Measurements from ENCODE around the gene TCHP. TPM values are rescaled to one million over a fixed set of nuclear protein-coding genes. Genes with fewer than 3 reads are reported as not detected.

The TCHP gene
- total RNA-seq, 4 donors from 2014 or later, result 12.4 to 29.4 (median 17.6) TPM

DNA sequence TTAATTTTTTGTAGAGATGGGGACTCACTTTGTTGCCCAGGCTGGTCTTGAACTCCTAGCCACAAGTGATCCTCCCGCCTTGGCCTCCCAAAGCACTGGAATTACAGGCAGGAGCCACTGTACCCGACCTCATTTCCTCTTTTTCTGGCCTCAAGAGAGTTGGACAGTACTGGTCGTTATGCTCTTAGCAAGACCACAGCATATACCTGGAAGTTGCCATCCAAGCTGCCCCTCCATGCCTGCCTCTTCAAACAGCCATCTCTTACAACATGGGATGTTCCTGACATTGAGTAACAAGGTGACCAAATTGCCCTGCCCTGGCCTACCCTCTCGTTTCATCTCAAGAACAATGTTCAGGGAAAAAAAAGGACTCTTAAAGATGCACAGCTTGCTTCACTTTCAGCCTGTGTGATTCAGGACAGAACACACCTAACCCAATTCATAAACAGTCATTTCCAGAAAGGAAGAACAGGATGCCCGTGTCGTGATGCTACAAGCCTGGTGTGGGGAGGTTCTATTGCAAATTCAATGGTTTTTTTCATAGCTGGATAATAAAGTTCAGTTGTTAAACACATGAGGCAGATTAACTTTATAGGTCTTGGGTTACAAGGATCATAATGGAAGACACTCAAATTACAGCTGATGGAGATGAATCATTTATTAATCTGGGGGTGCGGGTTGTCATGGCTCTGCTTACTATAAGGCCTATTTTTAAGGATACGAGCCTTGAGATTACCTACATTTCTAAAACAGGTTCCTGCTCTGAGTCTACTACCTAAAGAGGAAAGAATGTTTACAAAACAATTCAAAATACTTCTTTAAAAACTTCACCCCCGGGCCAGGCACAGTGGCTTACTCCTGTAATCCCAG is 31.7 kb upstream of the TCHP start:
- no peak for ATAC-seq
- no peak overlapping the region for H3K27ac ChIP-seq
- peaks cover 0 to 40% (median 8%) of the 10 kb centered on the region in 3 donors for H3K4me1 ChIP-seq
- 88 to 95% methylated on average over 4 to 5 of the region's 9 CpGs for WGBS, 2 donors (ENCODE audit: low coverage in 1 of 2)
- H3K9me3 ChIP-seq, result no peaks in the 10 kb centered on the region
- TF ChIP-seq CTCF (IDR thresholded peaks at IDR 0.05) (no peak), EP300 (IDR thresholded peaks at IDR 0.05) (no peak), POLR2AphosphoS5 (IDR thresholded peaks at IDR 0.05) (no peak), POLR2A (IDR thresholded peaks at IDR 0.05) (no peak)
- no peak overlapping the region for H3K4me3 ChIP-seq
- no peaks in the 10 kb centered on the region for H3K27me3 ChIP-seq
- H3K36me3 ChIP-seq, result peaks cover 0 to 16% of the 10 kb centered on the region in 2 donors

GRCh38 chr12:109870648-109871047 is 29.4 kb upstream of the TCHP start:
- Histone ChIP-seq H3K27me3 (no peaks in the 10 kb centered on the region), H3K36me3 (peaks cover 0 to 16% of the 10 kb centered on the region in 2 donors), H3K9me3 (no peaks in the 10 kb centered on the region), H3K4me3 (no peak overlapping the region), H3K4me1 (peaks cover 0 to 23% (median 0%) of the 10 kb centered on the region in 3 donors), H3K27ac (no peak overlapping the region)
- 49 to 72% methylated on average over 2 of the region's 2 CpGs for WGBS, 2 donors (ENCODE audit: low coverage in 1 of 2)
- TF ChIP-seq POLR2A (IDR thresholded peaks at IDR 0.05) (no peak), CTCF (IDR thresholded peaks at IDR 0.05) (no peak), EP300 (IDR thresholded peaks at IDR 0.05) (no peak)
- ATAC-seq, result no peak

DNA sequence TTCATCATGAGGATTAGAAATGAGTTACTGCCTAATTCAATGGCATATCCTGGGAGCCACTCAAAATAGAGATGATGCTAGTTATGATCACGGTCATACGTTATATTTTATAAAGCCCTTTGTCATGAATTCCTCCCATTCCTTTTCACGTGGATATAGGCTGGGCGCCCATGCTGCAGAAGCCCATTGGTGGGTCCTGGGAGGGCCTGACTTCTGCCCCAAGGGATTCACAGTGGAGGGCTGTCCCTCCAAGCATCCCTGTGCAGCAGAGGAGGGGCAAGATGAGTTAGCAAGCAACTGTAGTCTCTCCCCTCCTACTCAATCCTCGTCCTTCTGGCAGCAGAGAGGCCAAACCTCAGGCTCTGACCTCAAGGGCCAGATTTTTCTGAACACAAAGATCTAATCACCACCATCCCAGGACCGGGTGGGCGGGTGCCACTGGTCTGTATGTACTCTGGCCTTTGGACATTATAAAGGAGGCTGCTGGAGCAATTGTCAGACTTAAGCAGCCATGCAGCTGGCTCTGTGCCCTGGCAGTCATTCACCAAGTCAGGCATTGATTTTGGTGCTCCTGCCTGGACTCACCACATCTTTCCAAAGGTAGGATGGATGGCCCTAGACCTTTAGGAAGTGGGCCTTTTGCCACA is 28.3 kb upstream of the TCHP start:
- Histone ChIP-seq H3K27ac (no peak overlapping the region), H3K4me3 (no peak overlapping the region), H3K36me3 (peaks cover 0 to 16% of the 10 kb centered on the region in 2 donors), H3K9me3 (no peaks in the 10 kb centered on the region), H3K27me3 (no peaks in the 10 kb centered on the region), H3K4me1 (peaks cover 0 to 23% (median 0%) of the 10 kb centered on the region in 3 donors)
- no peak for ATAC-seq
- TF ChIP-seq POLR2AphosphoS5 (IDR thresholded peaks at IDR 0.05) (no peak), CTCF (IDR thresholded peaks at IDR 0.05) (no peak), EP300 (IDR thresholded peaks at IDR 0.05) (no peak), POLR2A (IDR thresholded peaks at IDR 0.05) (no peak)
- WGBS, 2 donors (ENCODE audit: low coverage in 1 of 2), result 47 to 82% methylated on average over 4 to 6 of the region's 7 CpGs

DNA sequence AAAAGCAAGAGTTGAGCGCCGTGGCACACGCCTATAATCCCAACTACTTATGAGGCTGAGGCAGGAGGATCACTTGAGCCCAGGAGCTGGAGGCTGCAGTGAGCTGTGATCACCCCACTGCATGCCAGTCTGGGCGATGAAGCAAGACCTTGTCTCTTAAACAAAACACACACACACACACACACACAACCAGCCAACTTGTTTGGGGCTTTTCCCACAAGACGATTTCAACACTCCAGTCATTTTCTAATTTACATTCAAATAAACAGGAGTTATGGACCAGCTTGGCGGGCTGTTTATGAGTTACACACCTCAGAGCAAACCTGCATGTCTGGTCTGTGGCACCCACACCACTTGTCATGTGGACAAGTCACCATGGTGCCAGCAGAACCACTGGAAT is 26.4 kb upstream of the TCHP start:
- Histone ChIP-seq H3K4me1 (peaks cover 0 to 37% (median 9%) of the 10 kb centered on the region in 3 donors), H3K4me3 (no peak overlapping the region), H3K9me3 (no peaks in the 10 kb centered on the region), H3K27ac (no peak overlapping the region), H3K36me3 (peaks cover 0 to 16% of the 10 kb centered on the region in 2 donors), H3K27me3 (no peaks in the 10 kb centered on the region)
- TF ChIP-seq POLR2AphosphoS5 (IDR thresholded peaks at IDR 0.05), result no peak
- TF ChIP-seq EP300 (IDR thresholded peaks at IDR 0.05), result no peak
- TF ChIP-seq POLR2A (IDR thresholded peaks at IDR 0.05), result no peak
- no peak for TF ChIP-seq CTCF (IDR thresholded peaks at IDR 0.05)
- no peak for ATAC-seq
- 82 to 88% methylated on average over 5 of the region's 6 CpGs for WGBS, 2 donors (ENCODE audit: low coverage in 1 of 2)
